SU-DHL-6 (cell line): Measurements from ENCODE around the gene LATS2.

Experiments used
- EZH2phosphoT487 ChIP-seq: fragments of 200-600 bp; sonication (generic), shearing (Covaris generic); conservative IDR thresholded peaks from 2 replicates; pipeline ENCODE4 v1.6.1; 2018; ENCODE audit warnings: mild to moderate bottlenecking, antibody characterized with exemption, low read length, moderate library complexity, mixed read lengths
- TF ChIP-seq, protein P1 (sequence below): fragments of 200-600 bp; sonication (generic); IDR thresholded peaks from one replicate; pipeline ENCODE4 v1.5.1; 2017; ENCODE audit warnings: antibody characterized with exemption, mild to moderate bottlenecking, low read length, moderate library complexity; ENCODE audit not compliant: insufficient read depth, poor library complexity, severe bottlenecking

- TF ChIP-seq, protein P1, sequence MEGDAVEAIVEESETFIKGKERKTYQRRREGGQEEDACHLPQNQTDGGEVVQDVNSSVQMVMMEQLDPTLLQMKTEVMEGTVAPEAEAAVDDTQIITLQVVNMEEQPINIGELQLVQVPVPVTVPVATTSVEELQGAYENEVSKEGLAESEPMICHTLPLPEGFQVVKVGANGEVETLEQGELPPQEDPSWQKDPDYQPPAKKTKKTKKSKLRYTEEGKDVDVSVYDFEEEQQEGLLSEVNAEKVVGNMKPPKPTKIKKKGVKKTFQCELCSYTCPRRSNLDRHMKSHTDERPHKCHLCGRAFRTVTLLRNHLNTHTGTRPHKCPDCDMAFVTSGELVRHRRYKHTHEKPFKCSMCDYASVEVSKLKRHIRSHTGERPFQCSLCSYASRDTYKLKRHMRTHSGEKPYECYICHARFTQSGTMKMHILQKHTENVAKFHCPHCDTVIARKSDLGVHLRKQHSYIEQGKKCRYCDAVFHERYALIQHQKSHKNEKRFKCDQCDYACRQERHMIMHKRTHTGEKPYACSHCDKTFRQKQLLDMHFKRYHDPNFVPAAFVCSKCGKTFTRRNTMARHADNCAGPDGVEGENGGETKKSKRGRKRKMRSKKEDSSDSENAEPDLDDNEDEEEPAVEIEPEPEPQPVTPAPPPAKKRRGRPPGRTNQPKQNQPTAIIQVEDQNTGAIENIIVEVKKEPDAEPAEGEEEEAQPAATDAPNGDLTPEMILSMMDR: no peak
- no peak for TF ChIP-seq EZH2phosphoT487
These were observed 59.9 kb downstream of the LATS2 start for GRCh38 chr13:21001471-21001870.
